Smooth muscle cell (in vitro differentiated cells): ENCODE results near the gene TTLL8. TPM values are rescaled to one million over a fixed set of nuclear protein-coding genes. Genes with fewer than 3 reads are reported as not detected.
A peak's percentile ranks its signal among the peaks of the same experiment; 100 is the strongest.

Source experiments
- DNase-seq: peaks from one replicate; lab custom pipeline; 2025; ENCODE audit not compliant: unreplicated experiment; lab: John Stamatoyannopoulos, UW
- H2AFZ ChIP-seq: fragments of 200-600 bp; sonication (generic); 2 replicates; pipeline ENCODE4 v1.6.0; 2016; ENCODE audit warnings: antibody characterized with exemption, low read depth, mild to moderate bottlenecking
- H3F3A ChIP-seq: fragments of 200-600 bp; sonication (generic); 2 replicates; pipeline ENCODE4 v1.6.0; 2017; ENCODE audit warnings: antibody characterized with exemption, low read depth
- H3K27ac ChIP-seq: fragments of 200-600 bp; sonication (generic); 2 replicates; pipeline ENCODE4 v1.5.1; 2016; ENCODE audit warnings: low read depth, mild to moderate bottlenecking
- H3K27me3 ChIP-seq: fragments of 200-600 bp; sonication (generic); 2 replicates; pipeline ENCODE4 v1.6.1; 2016; ENCODE audit warnings: low read depth, mild to moderate bottlenecking
- H3K36me3 ChIP-seq: fragments of 200-600 bp; sonication (generic); 2 replicates; pipeline ENCODE4 v1.5.1; 2016; ENCODE audit warnings: low read depth
- H3K4me1 ChIP-seq: fragments of 200-600 bp; sonication (generic); 2 replicates; pipeline ENCODE4 v1.5.1; 2016; ENCODE audit warnings: low read depth
- H3K4me2 ChIP-seq: fragments of 200-600 bp; sonication (generic); 2 replicates; pipeline ENCODE4 v1.6.0; 2016; ENCODE audit warnings: mild to moderate bottlenecking
- H3K4me3 ChIP-seq: fragments of 200-600 bp; sonication (generic); 2 replicates; pipeline ENCODE4 v1.5.1; 2016; ENCODE audit warnings: mild to moderate bottlenecking
- H3K79me2 ChIP-seq: fragments of 200-600 bp; sonication (generic); 2 replicates; pipeline ENCODE4 v1.6.0; 2016; ENCODE audit warnings: low read depth, mild to moderate bottlenecking
- H3K9ac ChIP-seq: fragments of 200-600 bp; sonication (generic); 2 replicates; pipeline ENCODE4 v1.6.0; 2016; ENCODE audit warnings: low read depth
- H3K9me3 ChIP-seq: fragments of 200-600 bp; sonication (generic); replicated peaks from 2 replicates; pipeline ENCODE4 v1.5.1; 2016; ENCODE audit warnings: low read depth
- H4K20me1 ChIP-seq: fragments of 200-600 bp; sonication (generic); 2 replicates; pipeline ENCODE4 v1.6.0; 2016; ENCODE audit warnings: low read depth
- CTCF ChIP-seq: fragments of 200-600 bp; sonication (generic); IDR thresholded peaks from 2 replicates; pipeline ENCODE4 v1.5.1; 2017; ENCODE audit warnings: borderline replicate concordance, mild to moderate bottlenecking, antibody characterized with exemption; ENCODE audit not compliant: insufficient read depth, poor library complexity, severe bottlenecking
- WGBS: methylation state at CpG from one replicate; pipeline ENCODE4 v1.1.7; 2016; ENCODE audit warnings: low lambda C conversion rate; 5-methylcytosine and 5-hydroxymethylcytosine counted together
- polyA plus RNA-seq: library from polyadenylated mRNA; unstranded; fragments of >200 nt; fragmentation: Nextera tagmentation; extraction: Ambion mirVana; gene quantifications from 2 replicates; pipeline ENCODE4 v1.2.1, GENCODE V29; 2016
- total RNA-seq: library from RNA; depleted of rRNA; stranded (reverse); fragments of >200 nt; gene quantifications from 2 replicates; pipeline ENCODE4 v1.2.3, GENCODE V29; 2014

TTLL8 gene
- total and polyA plus RNA-seq, 2 experiments from 2014 or later = 0.10 TPM; not detected in 1

GRCh38 chr22:50086526-50086925 lies 28.4 kb upstream of the TTLL8 start:
- H3K27ac ChIP-seq = no peak overlapping the region
- peaks cover 8% of the 10 kb centered on the region for H3K4me1 ChIP-seq
- H3K36me3 ChIP-seq = no peaks in the 10 kb centered on the region
- H2AFZ ChIP-seq = no peak overlapping the region
- no peaks in the 10 kb centered on the region for H4K20me1 ChIP-seq
- no peak overlapping the region for H3K4me2 ChIP-seq
- H3K4me3 ChIP-seq = no peak overlapping the region
- no peak for TF ChIP-seq CTCF
- no peaks in the 10 kb centered on the region for H3K27me3 ChIP-seq
- H3K79me2 ChIP-seq = no peaks in the 10 kb centered on the region
- H3K9me3 ChIP-seq = no peaks in the 10 kb centered on the region
- WGBS = 23% methylated on average over 5 of the region's 5 CpGs
- no peak overlapping the region for H3K9ac ChIP-seq
- no peak for DNase-seq
- H3F3A ChIP-seq = peaks cover 14% of the 10 kb centered on the region

DNA sequence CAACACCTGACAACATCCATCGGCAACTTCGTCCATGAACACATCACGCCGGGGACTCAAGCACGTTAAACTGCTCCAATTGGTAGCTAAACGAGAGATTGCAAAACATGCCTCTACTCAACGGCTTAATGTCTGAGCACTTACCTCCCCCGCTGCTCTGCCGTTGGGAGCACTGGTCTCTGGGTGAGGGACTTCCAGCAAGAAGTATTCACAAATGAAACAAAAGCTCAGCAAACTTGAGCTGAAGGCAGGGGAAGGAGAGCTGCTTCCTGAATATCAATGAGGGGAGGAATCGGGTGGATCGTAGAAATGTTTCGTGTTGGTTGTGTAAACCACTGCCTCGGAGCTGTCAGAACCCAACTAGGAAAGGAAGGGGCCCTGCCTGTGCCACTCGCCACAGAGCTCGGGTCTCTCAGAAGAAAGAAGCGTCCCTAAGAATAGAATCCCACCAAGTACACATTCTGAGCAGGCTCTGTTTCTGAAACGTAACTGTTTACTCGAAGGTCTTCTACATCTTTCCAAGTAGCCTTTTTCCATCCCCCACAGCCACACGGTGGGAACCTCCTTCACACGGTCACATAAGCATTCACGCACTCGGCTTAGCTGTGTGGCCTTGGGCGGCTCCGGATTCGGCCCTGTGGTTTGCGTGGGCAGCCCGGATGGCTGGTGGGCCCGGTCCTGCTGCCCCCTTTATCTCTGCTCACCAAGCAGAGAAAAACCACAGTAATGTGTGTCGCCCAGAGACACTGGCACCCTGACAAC lies 27.3 kb upstream of the TTLL8 start, which contains the start of gene MLC1:
Gene MLC1 (minus strand): TSS at position 216 of the 762 bp plus-strand sequence. CDS start 524 bp downstream, outside the sequence.
- DNase-seq = peak; percentile 34
- no peak for TF ChIP-seq CTCF
- peak within 1 kb of the TSS; percentile 88 for H2AFZ ChIP-seq
- no peaks in the 10 kb centered on the region for H3K79me2 ChIP-seq
- H3K9ac ChIP-seq = no peak within 1 kb of the TSS
- no peaks in the 10 kb centered on the region for H3K27me3 ChIP-seq
- H4K20me1 ChIP-seq = no peaks in the 10 kb centered on the region
- WGBS = 20% methylated on average over 29 of the region's 29 CpGs
- no peaks in the 10 kb centered on the region for H3K36me3 ChIP-seq
- H3K9me3 ChIP-seq = no peaks in the 10 kb centered on the region
- H3F3A ChIP-seq = peaks cover 14% of the 10 kb centered on the region
- H3K27ac ChIP-seq = no peak within 1 kb of the TSS
- H3K4me1 ChIP-seq = peaks cover 8% of the 10 kb centered on the region
- H3K4me2 ChIP-seq = no peak within 1 kb of the TSS
- no peak within 1 kb of the TSS for H3K4me3 ChIP-seq

GRCh38 chr22:50084614-50085021 lies 26.5 kb upstream of the TTLL8 start:
- Histone ChIP-seq H3K4me3 (no peak overlapping the region), H3K9ac (no peak overlapping the region), H4K20me1 (no peaks in the 10 kb centered on the region), H3K9me3 (no peaks in the 10 kb centered on the region), H3K4me1 (peaks cover 8% of the 10 kb centered on the region), H3K79me2 (no peaks in the 10 kb centered on the region), H3K36me3 (no peaks in the 10 kb centered on the region), H2AFZ (no peak overlapping the region), H3K27ac (no peak overlapping the region), H3K4me2 (no peak overlapping the region), H3K27me3 (no peaks in the 10 kb centered on the region), H3F3A (peaks cover 14% of the 10 kb centered on the region)
- WGBS = 88% methylated on average over 16 of the region's 16 CpGs
- no peak for DNase-seq
- no peak for TF ChIP-seq CTCF

- Histone ChIP-seq H3K4me3 (no peak overlapping the region), H3K4me1 (peaks cover 8% of the 10 kb centered on the region), H3F3A (peaks cover 14% of the 10 kb centered on the region), H4K20me1 (no peaks in the 10 kb centered on the region), H3K9ac (no peak overlapping the region), H3K9me3 (no peaks in the 10 kb centered on the region), H2AFZ (no peak overlapping the region), H3K4me2 (no peak overlapping the region), H3K36me3 (no peaks in the 10 kb centered on the region), H3K27me3 (no peaks in the 10 kb centered on the region), H3K27ac (no peak overlapping the region), H3K79me2 (no peaks in the 10 kb centered on the region)
- TF ChIP-seq CTCF = no peak
- DNase-seq = no peak
- WGBS = 92% methylated on average over 10 of the region's 10 CpGs
Measured at GRCh38 chr22:50084080-50084477, 26.0 kb upstream of the TTLL8 start.
